Neuronal stem cell (in vitro differentiated cells): ENCODE data around the gene GPR45.

Source experiments
- DNase-seq: peaks from one replicate; pipeline ENCODE4 v3.0.0-alpha.2; 2013; ENCODE audit warnings: low spot score
- H2AFZ ChIP-seq: one replicate; pipeline ENCODE4 v1.6.1; 2013; ENCODE audit warnings: mild to moderate bottlenecking, low read length, inconsistent platforms
- H2AK5ac ChIP-seq: 2 replicates; pipeline ENCODE4 v1.6.1; 2013; ENCODE audit warnings: low read depth, mild to moderate bottlenecking, inconsistent platforms, low read length, moderate library complexity, mixed read lengths
- H2BK120ac ChIP-seq: 2 replicates; pipeline ENCODE4 v1.6.1; 2013; ENCODE audit warnings: low read depth, mild to moderate bottlenecking, inconsistent platforms, low read length, moderate library complexity, mixed read lengths
- H2BK12ac ChIP-seq: one replicate; pipeline ENCODE4 v1.6.1; 2013; ENCODE audit warnings: low read length, inconsistent platforms
- H2BK15ac ChIP-seq: 2 replicates; pipeline ENCODE4 v1.6.1; 2013; ENCODE audit warnings: mild to moderate bottlenecking, low read length, inconsistent platforms, mixed read lengths
- H2BK5ac ChIP-seq: one replicate; pipeline ENCODE4 v1.6.1; 2013; ENCODE audit warnings: inconsistent platforms, mild to moderate bottlenecking, low read length, moderate library complexity
- H3K14ac ChIP-seq: one replicate; pipeline ENCODE4 v1.6.1; 2013; ENCODE audit warnings: low read length, inconsistent platforms
- H3K18ac ChIP-seq: 2 replicates; pipeline ENCODE4 v1.6.1; 2013; ENCODE audit warnings: low read length, inconsistent platforms
- H3K23ac ChIP-seq: 2 replicates; pipeline ENCODE4 v1.6.1; 2013; ENCODE audit warnings: low read depth, mild to moderate bottlenecking, mixed read lengths, low read length, inconsistent platforms; ENCODE audit not compliant: poor library complexity
- H3K27ac ChIP-seq: replicated peaks from 3 replicates; pipeline ENCODE4 v1.5.1; 2013; ENCODE audit warnings: low read length, inconsistent platforms
- H3K27me3 ChIP-seq, 3 experiments: 2 replicates each; pipeline ENCODE4 v1.6.1; 2013; ENCODE audit warnings: low read length in 3 of 3, mild to moderate bottlenecking in 2 of 3, inconsistent platforms in 1 of 3, low read depth in 1 of 3, mixed read lengths in 1 of 3, moderate library complexity in 1 of 3; ENCODE audit not compliant: control insufficient read depth in 3 of 3, insufficient read depth in 3 of 3
- H3K36me3 ChIP-seq, 2 donors: replicated peaks in 1 of 2; 2 replicates each; pipeline ENCODE4 v1.6.1; 2013; ENCODE audit warnings: low read length in 2 of 2; ENCODE audit not compliant: control insufficient read depth in 2 of 2, insufficient read depth in 2 of 2
- H3K4ac ChIP-seq: 2 replicates; pipeline ENCODE4 v1.6.1; 2013; ENCODE audit warnings: inconsistent platforms, mild to moderate bottlenecking, low read length, moderate library complexity
- H3K4me1 ChIP-seq, 2 donors: 1 replicate in 1 of 2; 2 replicates in 1 of 2; pipeline ENCODE4 v1.6.1; 2013; ENCODE audit warnings: low read length in 2 of 2, low read depth in 1 of 2; ENCODE audit not compliant: control insufficient read depth in 2 of 2, insufficient read depth in 1 of 2
- H3K4me2 ChIP-seq: one replicate; pipeline ENCODE4 v1.6.1; 2013; ENCODE audit warnings: mild to moderate bottlenecking, low read length, inconsistent platforms; ENCODE audit not compliant: insufficient read depth, poor library complexity, severe bottlenecking
- H3K4me3 ChIP-seq, 2 donors: 2 replicates each; pipeline ENCODE4 v1.5.1; 2013; ENCODE audit warnings: low read length in 2 of 2, mild to moderate bottlenecking in 2 of 2, inconsistent platforms in 1 of 2, moderate library complexity in 1 of 2
- H3K79me1 ChIP-seq: one replicate; pipeline ENCODE4 v1.6.1; 2013; ENCODE audit warnings: low read depth, mild to moderate bottlenecking, inconsistent platforms, low read length, moderate library complexity
- H3K9ac ChIP-seq: one replicate; pipeline ENCODE4 v1.6.1; 2013; ENCODE audit warnings: mild to moderate bottlenecking, low read depth, low read length, inconsistent platforms; ENCODE audit not compliant: poor library complexity
- H3K9me3 ChIP-seq, 2 donors: replicated peaks in 1 of 2; 2 replicates each; pipeline versions ENCODE3 to v1.6.1; 2013; ENCODE audit warnings: low read length in 2 of 2, mild to moderate bottlenecking in 2 of 2, inconsistent platforms in 1 of 2, low read depth in 1 of 2, mixed read lengths in 1 of 2, moderate library complexity in 1 of 2; ENCODE audit not compliant: control insufficient read depth in 2 of 2, insufficient read depth in 1 of 2
- H4K8ac ChIP-seq: one replicate; pipeline ENCODE4 v1.6.1; 2013; ENCODE audit warnings: low read depth, mild to moderate bottlenecking, inconsistent platforms, low read length, moderate library complexity
- H4K91ac ChIP-seq: one replicate; pipeline ENCODE4 v1.6.1; 2013; ENCODE audit warnings: low read length, low read depth, mild to moderate bottlenecking, inconsistent platforms; ENCODE audit not compliant: poor library complexity
- WGBS, 2 donors: extraction: QIAGEN DNeasy Blood & Tissue Kit; methylation state at CpG; one replicate each; pipeline ENCODE4 v1.1.7; 2013; ENCODE audit warnings: missing lambda C conversion rate in 2 of 2, mixed read lengths in 1 of 2; ENCODE audit not compliant: insufficient read length in 2 of 2, insufficient replicate concordance in 1 of 2; ENCODE audit errors: extremely low coverage in 2 of 2; 5-methylcytosine and 5-hydroxymethylcytosine counted together

Gene GPR45

GRCh38 chr2:105220604-105221003 is 20.9 kb upstream of the GPR45 start:
- Histone ChIP-seq H3K9me3 (no peaks in the 10 kb centered on the region), H3K18ac (no peak overlapping the region), H4K91ac (no peak overlapping the region), H3K4ac (no peak overlapping the region), H3K79me1 (no peaks in the 10 kb centered on the region), H3K4me3 (no peak overlapping the region), H3K27ac (no peak overlapping the region), H3K36me3 (no peaks in the 10 kb centered on the region), H3K23ac (no peak overlapping the region), H3K9ac (no peak overlapping the region), H2AFZ (no peak overlapping the region), H2BK12ac (no peak overlapping the region), H2BK15ac (no peak overlapping the region), H3K14ac (no peak overlapping the region), H2AK5ac (no peak overlapping the region), H3K4me1 (peaks cover 5 to 6% of the 10 kb centered on the region in 2 donors), H2BK5ac (no peak overlapping the region), H3K27me3 (peaks cover 0 to 36% (median 0%) of the 10 kb centered on the region in 3 experiments), H2BK120ac (no peak overlapping the region), H4K8ac (no peak overlapping the region), H3K4me2 (no peak overlapping the region)
- no peak for DNase-seq
- no CpG with 5 or more reads among the region's 3 CpGs for WGBS, 2 donors

- no peak overlapping the region for H3K4ac ChIP-seq
- no peaks in the 10 kb centered on the region for H3K79me1 ChIP-seq
- no CpG with 5 or more reads among the region's 9 CpGs for WGBS, 2 donors
- H2BK5ac ChIP-seq: no peak overlapping the region
- H2AFZ ChIP-seq: peak overlapping the region; percentile 41
- H3K27me3 ChIP-seq: peaks cover 0 to 28% (median 0%) of the 10 kb centered on the region in 3 experiments
- H3K27ac ChIP-seq: no peak overlapping the region
- H3K36me3 ChIP-seq: no peaks in the 10 kb centered on the region
- H3K9me3 ChIP-seq: no peaks in the 10 kb centered on the region
- no peak overlapping the region for H3K18ac ChIP-seq
- no peak overlapping the region for H4K8ac ChIP-seq
- H3K4me2 ChIP-seq: no peak overlapping the region
- no peak overlapping the region for H2BK15ac ChIP-seq
- H3K23ac ChIP-seq: no peak overlapping the region
- H2BK12ac ChIP-seq: no peak overlapping the region
- H3K4me3 ChIP-seq: no peak overlapping the region
- H3K14ac ChIP-seq: no peak overlapping the region
- peaks cover 6 to 7% of the 10 kb centered on the region in 2 donors for H3K4me1 ChIP-seq
- no peak overlapping the region for H3K9ac ChIP-seq
- H2AK5ac ChIP-seq: no peak overlapping the region
- H4K91ac ChIP-seq: no peak overlapping the region
- DNase-seq: no peak
- H2BK120ac ChIP-seq: no peak overlapping the region
These were observed 17.1 kb upstream of the GPR45 start for GRCh38 chr2:105224444-105224843.

GRCh38 chr2:105231232-105231619 is 10.3 kb upstream of the GPR45 start:
- no peak overlapping the region for H3K4me3 ChIP-seq
- H3K4me2 ChIP-seq: no peak overlapping the region
- no peak overlapping the region for H3K9ac ChIP-seq
- no peak overlapping the region for H3K27ac ChIP-seq
- H3K23ac ChIP-seq: no peak overlapping the region
- no peaks in the 10 kb centered on the region for H3K36me3 ChIP-seq
- H3K18ac ChIP-seq: no peak overlapping the region
- H3K27me3 ChIP-seq: no peaks in the 10 kb centered on the region
- no peak overlapping the region for H2BK120ac ChIP-seq
- H2AK5ac ChIP-seq: no peak overlapping the region
- no peak for DNase-seq
- WGBS, 2 donors: no CpG with 5 or more reads among the region's 3 CpGs
- H3K9me3 ChIP-seq: peaks cover 0 to 3% of the 10 kb centered on the region in 2 donors
- H3K79me1 ChIP-seq: no peaks in the 10 kb centered on the region
- H2AFZ ChIP-seq: no peak overlapping the region
- peaks cover 0 to 3% of the 10 kb centered on the region in 2 donors for H3K4me1 ChIP-seq
- no peak overlapping the region for H2BK12ac ChIP-seq
- H2BK5ac ChIP-seq: no peak overlapping the region
- H3K14ac ChIP-seq: no peak overlapping the region
- no peak overlapping the region for H3K4ac ChIP-seq
- no peak overlapping the region for H4K91ac ChIP-seq
- H2BK15ac ChIP-seq: no peak overlapping the region
- H4K8ac ChIP-seq: no peak overlapping the region

- H3K27me3 ChIP-seq: no peaks in the 10 kb centered on the region
- no peak overlapping the region for H2BK5ac ChIP-seq
- no peak overlapping the region for H3K14ac ChIP-seq
- H2AK5ac ChIP-seq: no peak overlapping the region
- H3K4ac ChIP-seq: no peak overlapping the region
- H4K8ac ChIP-seq: no peak overlapping the region
- no peak overlapping the region for H3K27ac ChIP-seq
- H2BK120ac ChIP-seq: no peak overlapping the region
- no peaks in the 10 kb centered on the region for H3K79me1 ChIP-seq
- H3K4me3 ChIP-seq: no peak overlapping the region
- no peak overlapping the region for H2BK15ac ChIP-seq
- no peak overlapping the region for H3K23ac ChIP-seq
- peaks cover 2 to 6% of the 10 kb centered on the region in 2 donors for H3K4me1 ChIP-seq
- H2BK12ac ChIP-seq: no peak overlapping the region
- H2AFZ ChIP-seq: peak overlapping the region; percentile 55
- H3K36me3 ChIP-seq: no peaks in the 10 kb centered on the region
- WGBS, 2 donors: no CpG with 5 or more reads among the region's 12 CpGs
- peak; percentile 80 for DNase-seq
- H4K91ac ChIP-seq: no peak overlapping the region
- peaks cover 0 to 3% of the 10 kb centered on the region in 2 donors for H3K9me3 ChIP-seq
- H3K18ac ChIP-seq: no peak overlapping the region
- H3K4me2 ChIP-seq: no peak overlapping the region
- H3K9ac ChIP-seq: no peak overlapping the region
These were observed 6.0 kb upstream of the GPR45 start for GRCh38 chr2:105235388-105236059.
